ENCODE measurements around the gene TMEM223.
A peak's percentile ranks its signal among the peaks of the same experiment; 100 is the strongest.

TMEM223 gene

GRCh38 chr11:62782753-62783152, 9.1 kb downstream of the TMEM223 start:
- no peaks in the 10 kb centered on the region for H3K4me1 Mint-ChIP-seq
- TF ChIP-seq CTCF (IDR thresholded peaks at IDR 0.05; ENCODE audit: unreplicated experiment in 3 of 3): no peak

GRCh38 chr11:62778441-62778840, 13.4 kb downstream of the TMEM223 start:
- no peaks in the 10 kb centered on the region for H3K4me1 Mint-ChIP-seq
- peaks cover 57% of the 10 kb centered on the region for H3K36me3 Mint-ChIP-seq (ENCODE audit: low read depth)
- H3K27me3 Mint-ChIP-seq (ENCODE audit: low read depth): no peaks in the 10 kb centered on the region
- TF ChIP-seq CTCF (IDR thresholded peaks at IDR 0.05; ENCODE audit: unreplicated experiment in 3 of 3): no peak
- no peaks in the 10 kb centered on the region for H3K9me3 Mint-ChIP-seq
- no peak overlapping the region for H3K4me3 Mint-ChIP-seq
- no peak overlapping the region for H3K27ac Mint-ChIP-seq

More at GRCh38 chr11:62782753-62783152, 9.1 kb downstream of the TMEM223 start:
- Mint-ChIP-seq H3K27ac (no peak overlapping the region), H3K4me3 (peak overlapping the region in 1 of 3 experiments; percentile 35), H3K27me3 (ENCODE audit: low read depth) (no peaks in the 10 kb centered on the region), H3K36me3 (ENCODE audit: low read depth) (peaks cover 31% of the 10 kb centered on the region), H3K9me3 (no peaks in the 10 kb centered on the region)

- no peaks in the 10 kb centered on the region for H3K9me3 Mint-ChIP-seq
- H3K4me1 Mint-ChIP-seq: no peaks in the 10 kb centered on the region
- TF ChIP-seq CTCF (IDR thresholded peaks at IDR 0.05; ENCODE audit: unreplicated experiment in 3 of 3): no peak
Measured at GRCh38 chr11:62777389-62777788, 14.4 kb downstream of the TMEM223 start.

GRCh38 chr11:62775646-62776045, 16.2 kb downstream of the TMEM223 start:
- Mint-ChIP-seq H3K36me3 (ENCODE audit: low read depth) (peaks cover 41% of the 10 kb centered on the region), H3K4me3 (peak overlapping the region in 1 of 3 experiments; percentile 65), H3K27ac (peak overlapping the region in 2 of 3 experiments; percentile 31 to 44), H3K4me1 (peaks cover 6% of the 10 kb centered on the region), H3K9me3 (no peaks in the 10 kb centered on the region), H3K27me3 (ENCODE audit: low read depth) (peaks cover 3% of the 10 kb centered on the region)
- no peak for TF ChIP-seq CTCF (IDR thresholded peaks at IDR 0.05; ENCODE audit: unreplicated experiment in 3 of 3)

More at GRCh38 chr11:62777389-62777788, 14.4 kb downstream of the TMEM223 start:
- Mint-ChIP-seq H3K36me3 (ENCODE audit: low read depth) (peaks cover 50% of the 10 kb centered on the region), H3K27me3 (ENCODE audit: low read depth) (no peaks in the 10 kb centered on the region), H3K27ac (no peak overlapping the region), H3K4me3 (no peak overlapping the region)

- no peak for TF ChIP-seq CTCF (IDR thresholded peaks at IDR 0.05; ENCODE audit: unreplicated experiment in 3 of 3)
- no peaks in the 10 kb centered on the region for H3K9me3 Mint-ChIP-seq
- peak overlapping the region in 2 of 3 experiments; percentile 53 to 58 for H3K4me3 Mint-ChIP-seq
- peaks cover 3% of the 10 kb centered on the region for H3K27me3 Mint-ChIP-seq (ENCODE audit: low read depth)
- H3K27ac Mint-ChIP-seq: no peak overlapping the region
- peaks cover 16% of the 10 kb centered on the region for H3K4me1 Mint-ChIP-seq
- peaks cover 35% of the 10 kb centered on the region for H3K36me3 Mint-ChIP-seq (ENCODE audit: low read depth)
Measured at GRCh38 chr11:62774407-62774806, 17.4 kb downstream of the TMEM223 start.
